CD4-positive, alpha-beta T cell treated with Interleukin-6 at 100 ng/mL for 8 hours (primary cell): ENCODE data around the gene ACOT6.
"Not testable (repeated sequence)": the region's sequence is repeated elsewhere in the genome, so short reads cannot be mapped to it uniquely, and the experiment has no call there.

Source experiments
- DNase-seq: peaks from one replicate; pipeline ENCODE4 v3.0.0-alpha.2; 2020; ENCODE audit warnings: mixed read lengths, low spot score

ACOT6 gene

GRCh38 chr14:73599499-73599898, 12.8 kb upstream of the ACOT6 start:
- no peak for DNase-seq

- no peak for DNase-seq
These were observed 9.3 kb upstream of the ACOT6 start for GRCh38 chr14:73602994-73603393.

- no peak for DNase-seq
These were observed 6.0 kb upstream of the ACOT6 start for GRCh38 chr14:73606271-73606670.

GRCh38 chr14:73607241-73607640, 5.1 kb upstream of the ACOT6 start:
- no peak for DNase-seq

- no peak for DNase-seq
These were observed 1.6 kb upstream of the ACOT6 start for GRCh38 chr14:73610687-73611086.

DNA sequence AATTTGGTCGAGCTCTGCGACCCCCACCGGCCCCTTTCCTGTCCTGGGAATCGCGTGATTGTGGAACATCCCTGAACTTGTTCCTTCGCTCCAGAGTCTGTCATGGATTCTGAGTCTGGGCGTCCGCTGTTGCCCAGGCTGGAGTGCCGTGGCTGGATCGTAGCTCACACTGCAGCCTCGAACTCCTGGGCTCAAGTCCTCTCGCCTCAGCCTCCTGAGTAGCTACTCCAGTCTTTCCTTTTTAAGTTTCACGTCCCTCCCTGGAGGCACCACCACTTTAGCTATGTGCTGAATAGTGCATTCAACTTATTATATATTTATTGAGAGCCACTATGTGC, 698 bp downstream of the ACOT6 start:
- no peak for DNase-seq

DNA sequence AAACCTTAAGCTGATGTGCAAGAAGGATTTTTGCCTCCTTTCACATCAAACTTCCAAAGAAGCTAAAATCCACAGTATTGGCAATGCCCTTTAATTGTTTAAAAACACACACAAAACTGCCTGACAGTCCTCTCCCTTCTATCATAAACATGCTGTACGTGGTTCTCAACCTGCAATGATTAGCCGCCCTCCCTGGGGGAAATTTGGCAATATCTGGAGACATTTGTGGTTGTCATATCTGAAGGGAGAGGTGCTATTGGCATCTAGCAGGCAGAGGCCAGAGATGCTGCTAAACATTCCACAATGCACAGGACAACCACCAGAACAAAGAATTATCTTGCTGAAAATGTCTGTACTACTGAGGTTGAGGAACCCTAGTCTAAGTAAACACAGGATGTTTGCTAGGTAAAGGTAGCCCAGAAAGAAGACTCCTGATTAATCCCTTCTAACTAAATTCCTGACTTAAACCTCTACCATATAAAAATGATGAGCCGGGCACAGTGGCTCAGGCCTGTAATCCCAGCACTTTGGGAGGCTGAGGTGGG, 1.2 kb downstream of the ACOT6 start:
- no peak for DNase-seq

DNA sequence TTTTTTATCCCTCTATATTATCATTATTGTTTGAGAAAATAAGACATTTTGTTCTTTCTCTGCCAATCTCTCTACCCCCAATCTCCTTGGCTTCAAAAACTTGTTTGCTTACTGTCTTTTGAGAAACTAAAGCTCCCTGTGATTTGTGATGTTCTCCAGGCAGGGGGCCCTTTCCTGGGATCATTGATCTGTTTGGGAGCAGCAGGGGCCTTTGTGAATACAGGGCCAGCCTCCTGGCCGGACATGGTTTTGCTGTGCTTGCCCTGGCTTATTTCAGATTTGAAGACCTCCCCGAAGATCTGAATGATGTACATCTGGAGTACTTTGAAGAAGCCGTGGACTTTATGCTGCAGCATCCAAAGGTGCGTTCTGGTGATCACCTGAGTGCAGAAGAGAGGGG, 4.5 kb downstream of the ACOT6 start:
- no peak for DNase-seq

DNA sequence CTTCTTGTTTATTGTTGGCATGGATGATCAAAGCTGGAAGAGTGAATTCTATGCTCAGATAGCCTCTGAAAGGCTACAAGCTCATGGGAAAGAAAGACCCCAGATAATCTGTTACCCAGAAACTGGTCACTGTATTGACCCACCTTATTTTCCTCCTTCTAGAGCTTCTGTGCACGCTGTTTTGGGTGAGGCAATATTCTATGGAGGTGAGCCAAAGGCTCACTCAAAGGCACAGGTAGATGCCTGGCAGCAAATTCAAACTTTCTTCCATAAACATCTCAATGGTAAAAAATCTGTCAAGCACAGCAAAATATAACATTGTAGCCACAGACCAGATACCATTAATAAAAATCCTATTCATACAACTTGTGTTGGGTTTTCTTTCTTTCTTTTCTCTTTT, 7.2 kb downstream of the ACOT6 start:
- DNase-seq = no peak

DNA sequence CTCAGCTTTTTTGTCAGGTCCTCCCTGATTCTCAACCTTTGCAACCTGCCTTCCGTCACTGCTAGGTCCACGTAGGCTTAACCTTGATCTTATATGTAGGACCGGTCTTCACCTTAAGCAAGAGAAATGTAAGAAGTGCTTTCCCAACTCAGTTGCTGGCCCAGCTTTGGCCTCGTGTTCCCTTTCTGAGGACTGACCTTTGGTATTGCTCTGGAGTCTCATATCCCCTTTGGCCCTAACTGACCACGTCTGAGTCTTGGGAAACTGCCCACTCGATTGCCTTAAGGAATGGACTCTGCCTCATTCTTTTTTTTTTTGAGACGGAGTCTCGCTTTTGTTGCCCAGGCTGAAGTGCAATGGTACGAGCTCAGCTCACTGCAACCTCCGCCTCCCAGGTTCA, 8.0 kb downstream of the ACOT6 start:
- DNase-seq = no peak

GRCh38 chr14:73623504-73624054, 11.3 kb downstream of the ACOT6 start:
- no peak for DNase-seq

DNA sequence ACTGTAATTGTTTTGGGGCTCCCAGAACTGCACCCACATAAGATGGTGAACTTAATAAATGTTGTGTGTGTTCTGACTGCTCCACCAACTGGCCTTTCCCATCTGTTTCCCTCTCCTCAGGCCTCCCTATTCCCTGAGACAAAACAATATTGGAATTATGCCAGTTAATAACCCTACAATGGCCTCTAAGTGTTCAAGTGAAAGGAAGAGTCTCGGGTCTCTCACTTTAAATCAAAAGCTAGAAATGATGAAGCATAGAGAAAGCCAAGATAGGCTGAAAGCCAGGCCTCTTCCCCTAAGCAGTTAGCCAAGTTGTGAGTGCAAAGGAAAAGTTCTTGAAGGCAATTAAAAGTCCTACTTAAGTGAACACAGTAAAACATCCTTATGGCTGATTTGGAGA, 13.4 kb downstream of the ACOT6 start:
- DNase-seq = no peak

DNA sequence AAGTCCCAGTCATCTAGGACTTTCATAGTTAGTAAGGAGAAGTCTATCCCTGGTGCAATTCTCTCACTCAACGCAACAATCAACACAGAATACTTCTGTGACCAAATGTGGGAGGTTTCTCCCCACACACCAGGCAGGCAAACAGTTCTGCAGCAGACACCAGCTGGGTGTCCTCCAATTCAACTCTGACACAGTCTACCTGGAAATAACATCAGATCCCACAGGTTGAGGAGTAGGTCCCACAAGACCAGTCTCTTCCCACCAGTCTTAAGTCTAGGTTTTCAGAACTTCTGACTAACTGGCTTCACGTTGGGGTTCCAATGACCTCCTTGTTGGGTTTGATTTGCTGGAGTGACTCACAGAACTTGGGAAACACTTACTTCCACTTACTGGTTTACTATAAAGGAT, 14.8 kb downstream of the ACOT6 start:
- no peak for DNase-seq

- no peak for DNase-seq
These were observed 17.9 kb downstream of the ACOT6 start for GRCh38 chr14:73630009-73630780.

GRCh38 chr14:73633116-73634010, 21.0 kb downstream of the ACOT6 start:
- peak; percentile 59 for DNase-seq

GRCh38 chr14:73634011-73634833, 21.9 kb downstream of the ACOT6 start:
- no peak for DNase-seq

DNA sequence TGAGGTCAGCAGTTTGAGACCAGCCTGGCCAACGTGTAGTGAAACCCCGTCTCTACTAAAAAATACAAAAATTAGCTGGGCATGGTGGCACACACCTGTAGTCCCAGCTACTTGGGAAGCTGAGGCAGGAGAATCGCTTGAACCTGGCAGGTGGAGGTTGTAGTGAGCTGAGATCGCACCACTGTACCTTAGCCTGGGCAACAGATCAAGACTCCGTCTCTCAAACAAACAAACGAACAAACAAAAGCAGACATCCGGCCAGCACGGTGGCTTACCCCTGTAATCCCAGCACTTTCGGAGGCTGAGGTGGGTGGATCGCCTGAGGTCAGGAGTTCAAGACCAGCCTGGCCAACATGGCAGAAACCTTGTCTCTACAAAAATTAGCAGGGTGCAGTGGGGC, 24.0 kb downstream of the ACOT6 start:
- not testable (repeated sequence) for DNase-seq

DNA sequence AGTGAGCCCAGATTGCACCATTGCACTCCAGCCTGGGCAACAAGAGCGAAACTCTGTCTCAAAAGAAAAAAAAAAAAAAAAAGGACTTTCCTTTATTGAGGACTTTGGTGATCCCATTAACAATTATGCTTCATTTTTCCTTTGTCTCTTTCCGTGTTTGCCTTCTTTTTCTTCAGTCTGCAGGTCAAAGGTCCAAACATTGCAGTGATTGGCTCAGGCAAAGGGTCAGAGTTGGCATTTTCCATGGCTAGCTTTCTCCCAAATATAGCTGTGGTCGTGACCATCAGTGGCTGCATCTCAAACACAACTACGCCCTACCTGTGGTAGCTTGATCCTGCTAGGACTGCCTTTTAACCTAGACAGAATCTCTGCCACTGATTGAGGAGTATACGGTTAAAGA, 25.5 kb downstream of the ACOT6 start:
- DNase-seq = no peak

DNA sequence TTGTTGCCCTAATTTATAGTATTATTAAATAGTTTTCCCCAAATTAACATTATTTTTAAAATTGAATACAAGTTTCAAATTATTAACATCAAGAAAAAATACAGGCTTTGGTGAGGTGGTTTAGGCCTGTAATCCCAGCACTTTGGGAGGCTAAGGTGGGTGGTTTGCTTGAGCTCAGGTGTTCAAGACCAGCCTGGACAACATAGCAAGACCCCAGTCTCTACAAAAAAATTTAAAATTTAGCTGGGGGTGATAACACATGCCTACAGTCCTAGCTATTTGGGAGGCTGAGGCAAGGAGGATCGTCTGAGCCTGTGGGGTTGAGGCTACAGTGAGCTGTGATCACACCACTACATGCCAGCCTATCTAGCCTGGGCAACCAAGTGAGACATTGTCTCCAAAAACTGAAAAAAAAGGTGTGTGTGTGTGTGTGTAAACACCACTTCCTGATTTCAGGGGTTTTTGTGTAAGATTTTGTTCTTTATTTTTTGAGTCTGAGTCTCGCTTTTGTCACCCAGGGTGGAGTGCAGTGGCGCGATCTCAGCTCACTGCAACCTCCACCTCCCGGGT, 28.6 kb downstream of the ACOT6 start:
- DNase-seq = no peak

GRCh38 chr14:73644531-73645247, 32.4 kb downstream of the ACOT6 start, which contains the start of gene DNAL1:
DNAL1 (plus strand) TSS chr14:73644986; CDS start chr14:73645040, 54 bp downstream.
- peak; percentile 93 for DNase-seq

- no peak for DNase-seq
These were observed 32.9 kb downstream of the ACOT6 start for GRCh38 chr14:73645248-73645610.
